ENCODE results near the gene KLB. TPM values are rescaled to one million over a fixed set of nuclear protein-coding genes. Genes with fewer than 3 reads are reported as not detected.
"Not testable (repeated sequence)": the region's sequence is repeated elsewhere in the genome, so short reads cannot be mapped to it uniquely, and the experiment has no call there.

KLB gene
- total and polyA plus RNA-seq, 2 donors (not counting 1 experiment from before 2014, with no cell fraction given) = 0.09 TPM; not detected in 1

DNA sequence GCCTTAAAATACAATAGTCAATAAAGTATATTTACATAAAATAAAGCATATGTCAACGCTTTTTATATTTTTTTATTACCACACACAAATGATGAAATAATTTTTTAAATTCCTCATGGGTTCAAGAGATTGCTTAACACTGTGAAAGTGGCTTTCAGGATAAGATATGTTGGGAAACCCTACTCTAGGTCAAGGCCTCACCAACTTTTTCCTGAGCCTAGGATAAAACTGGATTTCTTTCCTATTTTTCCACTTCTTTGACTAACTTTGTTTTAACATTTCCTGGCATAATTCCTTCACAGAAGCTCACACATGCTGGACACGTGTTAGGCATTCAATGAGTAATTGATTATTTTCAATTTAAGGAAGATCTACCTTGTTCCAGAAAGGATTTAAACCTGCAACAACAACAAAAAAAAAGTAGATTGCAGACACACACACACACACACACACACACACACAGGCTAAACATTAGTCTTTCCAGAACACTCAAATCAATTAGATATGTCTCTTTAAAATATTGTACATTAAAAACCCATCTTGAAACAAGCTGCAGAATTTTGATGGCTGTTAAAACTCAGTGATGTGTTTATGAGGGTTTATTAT is 9.1 kb downstream of the KLB start:
- ChIA-PET POLR2A (no interaction called here), CTCF (no interaction called here)
- H3K4me1 ChIP-seq (ENCODE audit: control insufficient read depth in 2 of 2, insufficient read depth in 2 of 2, low read length in 2 of 2) = no peaks in the 10 kb centered on the region
- no peak for DNase-seq
- H3K27ac ChIP-seq (ENCODE audit: low read length in 2 of 2) = no peak overlapping the region
- no peak for TF ChIP-seq EZH2 (IDR thresholded peaks at IDR 0.05; ENCODE audit: borderline replicate concordance, insufficient read depth, low read depth, low read length, poor library complexity, severe bottlenecking)
- TF ChIP-seq, protein P1, sequence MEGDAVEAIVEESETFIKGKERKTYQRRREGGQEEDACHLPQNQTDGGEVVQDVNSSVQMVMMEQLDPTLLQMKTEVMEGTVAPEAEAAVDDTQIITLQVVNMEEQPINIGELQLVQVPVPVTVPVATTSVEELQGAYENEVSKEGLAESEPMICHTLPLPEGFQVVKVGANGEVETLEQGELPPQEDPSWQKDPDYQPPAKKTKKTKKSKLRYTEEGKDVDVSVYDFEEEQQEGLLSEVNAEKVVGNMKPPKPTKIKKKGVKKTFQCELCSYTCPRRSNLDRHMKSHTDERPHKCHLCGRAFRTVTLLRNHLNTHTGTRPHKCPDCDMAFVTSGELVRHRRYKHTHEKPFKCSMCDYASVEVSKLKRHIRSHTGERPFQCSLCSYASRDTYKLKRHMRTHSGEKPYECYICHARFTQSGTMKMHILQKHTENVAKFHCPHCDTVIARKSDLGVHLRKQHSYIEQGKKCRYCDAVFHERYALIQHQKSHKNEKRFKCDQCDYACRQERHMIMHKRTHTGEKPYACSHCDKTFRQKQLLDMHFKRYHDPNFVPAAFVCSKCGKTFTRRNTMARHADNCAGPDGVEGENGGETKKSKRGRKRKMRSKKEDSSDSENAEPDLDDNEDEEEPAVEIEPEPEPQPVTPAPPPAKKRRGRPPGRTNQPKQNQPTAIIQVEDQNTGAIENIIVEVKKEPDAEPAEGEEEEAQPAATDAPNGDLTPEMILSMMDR (IDR thresholded peaks at IDR 0.05) = no peak
- H3K27me3 ChIP-seq (replicated peaks in 1 of 4; ENCODE audit: control extremely low read depth in 1 of 4, control insufficient read depth in 3 of 4, insufficient read depth in 4 of 4, low read length in 3 of 4) = no peaks in the 10 kb centered on the region
- no peaks in the 10 kb centered on the region for H3K9me3 ChIP-seq (ENCODE audit: control extremely low read depth in 1 of 3, control insufficient read depth in 2 of 3, insufficient read depth in 1 of 3, low read length in 2 of 3)
- H3K27me3 Mint-ChIP-seq = no peaks in the 10 kb centered on the region
- no CpG with 5 or more reads among the region's 2 CpGs for WGBS (ENCODE audit: insufficient coverage)
- H3K4me3 Mint-ChIP-seq = no peak overlapping the region
- H3K27ac Mint-ChIP-seq = no peak overlapping the region
- H3K4me1 Mint-ChIP-seq = no peaks in the 10 kb centered on the region
- H3K79me2 ChIP-seq (ENCODE audit: control insufficient read depth, insufficient read depth, low read length) = no peaks in the 10 kb centered on the region
- no peaks in the 10 kb centered on the region for H3K36me3 ChIP-seq (replicated peaks in 1 of 2; ENCODE audit: control extremely low read depth in 1 of 2, control insufficient read depth in 1 of 2, extremely low read depth in 1 of 2, insufficient read depth in 2 of 2, low read length in 1 of 2)
- H2AFZ ChIP-seq (ENCODE audit: insufficient read depth, low read depth, low read length, poor library complexity, severe bottlenecking) = no peak overlapping the region
- no peak for ATAC-seq (ENCODE audit: low read depth)
- no peak overlapping the region for H3K4me3 ChIP-seq (ENCODE audit: control extremely low read depth in 1 of 5, extremely low read depth in 1 of 5, insufficient read depth in 1 of 5, low read depth in 2 of 5, low read length in 4 of 5)
- H4K20me1 ChIP-seq (ENCODE audit: control insufficient read depth, insufficient read depth, low read length, poor library complexity, severe bottlenecking) = no peaks in the 10 kb centered on the region
- intact Hi-C loops (cut with micrococcal nuclease) = no loop called here
- H3K9ac ChIP-seq (ENCODE audit: low read length) = no peak overlapping the region
- H3K9me3 Mint-ChIP-seq (ENCODE audit: insufficient read depth) = no peaks in the 10 kb centered on the region
- H3K4me2 ChIP-seq (replicated peaks; ENCODE audit: low read depth, low read length, poor library complexity, severe bottlenecking) = no peak overlapping the region

GRCh38 chr4:39422247-39422646 is 15.5 kb downstream of the KLB start:
- intact Hi-C loops (cut with micrococcal nuclease) = no loop called here

DNA sequence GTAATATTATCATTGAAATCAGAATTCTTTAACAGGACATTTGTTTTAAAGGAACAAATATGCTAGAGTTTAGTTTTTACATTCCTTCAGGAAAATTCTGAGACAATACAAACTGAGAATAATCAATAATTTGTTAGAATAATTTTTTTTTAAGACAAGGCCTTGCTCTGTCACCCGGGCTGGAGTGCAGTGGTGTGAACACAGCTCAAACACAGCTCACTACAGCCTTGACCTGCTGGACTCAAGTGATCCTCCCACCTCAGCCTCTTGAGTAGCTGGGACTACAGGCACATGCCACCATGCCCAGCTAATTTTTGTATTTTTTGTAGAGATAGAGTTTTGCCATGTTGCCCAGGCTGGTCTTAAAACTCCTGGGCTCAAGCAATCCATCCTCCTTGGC is 18.6 kb downstream of the KLB start:
- CTCF ChIA-PET = interaction anchor here (0.6 kb wide), 1 partner anchor 1101 kb away, joined by 3 read pairs; no protein-coding TSS in a partner anchor
- ATAC-seq (ENCODE audit: low read depth); H4K20me1 ChIP-seq (ENCODE audit: control insufficient read depth, insufficient read depth, low read length, poor library complexity, severe bottlenecking); H3K4me1 Mint-ChIP-seq; intact Hi-C loops (cut with micrococcal nuclease); H3K9me3 Mint-ChIP-seq (ENCODE audit: insufficient read depth); H3K27ac ChIP-seq (ENCODE audit: low read length in 2 of 2); H3K9ac ChIP-seq (ENCODE audit: low read length); H3K79me2 ChIP-seq (ENCODE audit: control insufficient read depth, insufficient read depth, low read length); H3K4me3 ChIP-seq (ENCODE audit: control extremely low read depth in 1 of 5, extremely low read depth in 1 of 5, insufficient read depth in 1 of 5, low read depth in 2 of 5, low read length in 4 of 5); H3K9me3 ChIP-seq (ENCODE audit: control extremely low read depth in 1 of 3, control insufficient read depth in 2 of 3, insufficient read depth in 1 of 3, low read length in 2 of 3); H3K4me1 ChIP-seq (ENCODE audit: control insufficient read depth in 2 of 2, insufficient read depth in 2 of 2, low read length in 2 of 2); H3K27me3 Mint-ChIP-seq; H3K36me3 ChIP-seq (replicated peaks in 1 of 2; ENCODE audit: control extremely low read depth in 1 of 2, control insufficient read depth in 1 of 2, extremely low read depth in 1 of 2, insufficient read depth in 2 of 2, low read length in 1 of 2); H2AFZ ChIP-seq (ENCODE audit: insufficient read depth, low read depth, low read length, poor library complexity, severe bottlenecking); H3K27ac Mint-ChIP-seq; H3K4me3 Mint-ChIP-seq; DNase-seq; H3K27me3 ChIP-seq (replicated peaks in 1 of 4; ENCODE audit: control extremely low read depth in 1 of 4, control insufficient read depth in 3 of 4, insufficient read depth in 4 of 4, low read length in 3 of 4); H3K4me2 ChIP-seq (replicated peaks; ENCODE audit: low read depth, low read length, poor library complexity, severe bottlenecking): not testable (repeated sequence)
- no CpG with 5 or more reads among the region's 1 CpG for WGBS (ENCODE audit: insufficient coverage)
- POLR2A ChIA-PET = interaction anchor here (0.7 kb wide), 1 partner anchor 101 kb away, joined by 3 read pairs; no protein-coding TSS in a partner anchor

More at GRCh38 chr4:39422247-39422646, 15.5 kb downstream of the KLB start:
- H3K4me2 ChIP-seq (replicated peaks; ENCODE audit: low read depth, low read length, poor library complexity, severe bottlenecking) = no peak overlapping the region
- H3K79me2 ChIP-seq (ENCODE audit: control insufficient read depth, insufficient read depth, low read length) = no peaks in the 10 kb centered on the region
- H3K4me3 Mint-ChIP-seq = no peak overlapping the region
- ATAC-seq (ENCODE audit: low read depth) (no peak), DNase-seq (no peak)
- H3K27me3 Mint-ChIP-seq = no peaks in the 10 kb centered on the region
- WGBS (ENCODE audit: insufficient coverage) = 86% methylated on average over 1 of the region's 3 CpGs
- no peak overlapping the region for H3K4me3 ChIP-seq (ENCODE audit: control extremely low read depth in 1 of 5, extremely low read depth in 1 of 5, insufficient read depth in 1 of 5, low read depth in 2 of 5, low read length in 4 of 5)
- ChIA-PET POLR2A (no interaction called here), CTCF (no interaction called here)
- H3K4me1 Mint-ChIP-seq = no peaks in the 10 kb centered on the region
- H3K9me3 Mint-ChIP-seq (ENCODE audit: insufficient read depth) = no peaks in the 10 kb centered on the region
- no peak overlapping the region for H3K9ac ChIP-seq (ENCODE audit: low read length)
- no peaks in the 10 kb centered on the region for H4K20me1 ChIP-seq (ENCODE audit: control insufficient read depth, insufficient read depth, low read length, poor library complexity, severe bottlenecking)
- no peak overlapping the region for H2AFZ ChIP-seq (ENCODE audit: insufficient read depth, low read depth, low read length, poor library complexity, severe bottlenecking)
- TF ChIP-seq EZH2 (IDR thresholded peaks at IDR 0.05; ENCODE audit: borderline replicate concordance, insufficient read depth, low read depth, low read length, poor library complexity, severe bottlenecking) = no peak
- TF ChIP-seq, protein P1 (IDR thresholded peaks at IDR 0.05) = no peak
- H3K4me1 ChIP-seq (ENCODE audit: control insufficient read depth in 2 of 2, insufficient read depth in 2 of 2, low read length in 2 of 2) = no peaks in the 10 kb centered on the region
- H3K9me3 ChIP-seq (ENCODE audit: control extremely low read depth in 1 of 3, control insufficient read depth in 2 of 3, insufficient read depth in 1 of 3, low read length in 2 of 3) = no peaks in the 10 kb centered on the region
- no peak overlapping the region for H3K27ac Mint-ChIP-seq
- no peak overlapping the region for H3K27ac ChIP-seq (ENCODE audit: low read length in 2 of 2)
- no peaks in the 10 kb centered on the region for H3K36me3 ChIP-seq (replicated peaks in 1 of 2; ENCODE audit: control extremely low read depth in 1 of 2, control insufficient read depth in 1 of 2, extremely low read depth in 1 of 2, insufficient read depth in 2 of 2, low read length in 1 of 2)
- H3K27me3 ChIP-seq (replicated peaks in 1 of 4; ENCODE audit: control extremely low read depth in 1 of 4, control insufficient read depth in 3 of 4, insufficient read depth in 4 of 4, low read length in 3 of 4) = no peaks in the 10 kb centered on the region

Data from B cell (primary cell).